HEK293T (cell line): ENCODE results near the gene LUM.

Experiments
- CTBP1 ChIP-seq: fragments of 450-650 bp; IDR thresholded peaks from 2 replicates; pipeline ENCODE4 v1.6.1; 2016; ENCODE audit warnings: borderline replicate concordance
- FOXA1 ChIP-seq: fragments of 450-650 bp; IDR thresholded peaks from 2 replicates; pipeline ENCODE4 v1.6.1; 2016; ENCODE audit warnings: mild to moderate bottlenecking
- SUZ12 ChIP-seq: fragments of 450-650 bp; IDR thresholded peaks from 2 replicates; pipeline ENCODE4 v1.6.1; 2016; ENCODE audit warnings: mild to moderate bottlenecking
- TF ChIP-seq, protein P1 (sequence below): fragments of 450-650 bp; IDR thresholded peaks from 2 replicates; pipeline ENCODE4 v1.6.1; 2016

DNA sequence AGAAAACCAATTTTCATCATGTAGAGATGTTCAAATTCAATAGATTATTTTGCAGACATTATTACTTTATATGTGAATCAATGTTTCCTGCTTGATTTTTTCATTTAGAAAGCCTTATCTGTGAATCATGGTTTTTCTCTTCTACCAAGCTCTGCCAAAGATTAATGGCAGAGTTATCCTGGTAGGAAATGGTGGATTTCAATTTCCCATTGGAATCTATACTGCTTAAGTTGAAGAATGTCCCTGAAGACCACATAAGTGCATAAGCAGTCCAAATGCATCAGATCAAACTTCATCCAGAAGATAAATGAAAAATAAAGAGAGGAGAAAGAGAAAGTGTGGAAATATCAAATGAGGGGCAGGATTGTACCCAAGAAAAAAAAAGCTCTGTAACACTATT is 5.0 kb downstream of the LUM start:
- TF ChIP-seq CTBP1 (no peak), SUZ12 (no peak), FOXA1 (no peak)
- TF ChIP-seq, protein P1, sequence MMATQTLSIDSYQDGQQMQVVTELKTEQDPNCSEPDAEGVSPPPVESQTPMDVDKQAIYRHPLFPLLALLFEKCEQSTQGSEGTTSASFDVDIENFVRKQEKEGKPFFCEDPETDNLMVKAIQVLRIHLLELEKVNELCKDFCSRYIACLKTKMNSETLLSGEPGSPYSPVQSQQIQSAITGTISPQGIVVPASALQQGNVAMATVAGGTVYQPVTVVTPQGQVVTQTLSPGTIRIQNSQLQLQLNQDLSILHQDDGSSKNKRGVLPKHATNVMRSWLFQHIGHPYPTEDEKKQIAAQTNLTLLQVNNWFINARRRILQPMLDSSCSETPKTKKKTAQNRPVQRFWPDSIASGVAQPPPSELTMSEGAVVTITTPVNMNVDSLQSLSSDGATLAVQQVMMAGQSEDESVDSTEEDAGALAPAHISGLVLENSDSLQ: no peak
